ENCODE data around the gene CCND1.

- TF ChIP-seq CTCF (conservative IDR thresholded peaks at IDR 0.05; ENCODE audit: low read depth, low read length) (no peak), EZH2 (IDR thresholded peaks at IDR 0.05; ENCODE audit: borderline replicate concordance, low read depth, low read length, poor library complexity, severe bottlenecking) (no peak)
Measured at GRCh38 chr11:69682221-69682620, 41.3 kb downstream of the CCND1 start.

Data from A673 (cell line).